ENCODE measurements around the gene MRAP.

The MRAP gene

GRCh38 chr21:32322676-32323075 is 24.0 kb downstream of the MRAP start:
- no peaks in the 10 kb centered on the region for H3K27me3 ChIP-seq (ENCODE audit: low read depth, low read length)
- peaks cover 65 to 67% of the 10 kb centered on the region in 2 donors for H3K36me3 ChIP-seq (ENCODE audit: control insufficient read depth in 1 of 2, insufficient read depth in 2 of 2, low read length in 2 of 2)
- H3K4me1 ChIP-seq (ENCODE audit: control insufficient read depth in 1 of 2, insufficient read depth in 2 of 2, low read length in 2 of 2) = peaks cover 0 to under 1% of the 10 kb centered on the region in 2 donors

GRCh38 chr21:32325706-32326105 is 27.1 kb downstream of the MRAP start:
- Histone ChIP-seq H3K27me3 (ENCODE audit: low read depth, low read length) (no peaks in the 10 kb centered on the region), H3K9me3 (ENCODE audit: control insufficient read depth in 1 of 2, low read length in 2 of 2) (no peaks in the 10 kb centered on the region), H3K4me3 (ENCODE audit: low read depth in 1 of 2, low read length in 2 of 2) (no peak overlapping the region), H3K4me1 (ENCODE audit: control insufficient read depth in 1 of 2, insufficient read depth in 2 of 2, low read length in 2 of 2) (peaks cover 0 to 21% of the 10 kb centered on the region in 2 donors), H3K27ac (ENCODE audit: low read length) (no peak overlapping the region), H3K36me3 (ENCODE audit: control insufficient read depth in 1 of 2, insufficient read depth in 2 of 2, low read length in 2 of 2) (peaks cover 37 to 40% of the 10 kb centered on the region in 2 donors)

More at GRCh38 chr21:32322676-32323075, 24.0 kb downstream of the MRAP start:
- no peaks in the 10 kb centered on the region for H3K9me3 ChIP-seq (ENCODE audit: control insufficient read depth in 1 of 2, low read length in 2 of 2)
- H3K4me3 ChIP-seq (ENCODE audit: low read depth in 1 of 2, low read length in 2 of 2) = no peak overlapping the region
- no peak overlapping the region for H3K27ac ChIP-seq (ENCODE audit: low read length)

DNA sequence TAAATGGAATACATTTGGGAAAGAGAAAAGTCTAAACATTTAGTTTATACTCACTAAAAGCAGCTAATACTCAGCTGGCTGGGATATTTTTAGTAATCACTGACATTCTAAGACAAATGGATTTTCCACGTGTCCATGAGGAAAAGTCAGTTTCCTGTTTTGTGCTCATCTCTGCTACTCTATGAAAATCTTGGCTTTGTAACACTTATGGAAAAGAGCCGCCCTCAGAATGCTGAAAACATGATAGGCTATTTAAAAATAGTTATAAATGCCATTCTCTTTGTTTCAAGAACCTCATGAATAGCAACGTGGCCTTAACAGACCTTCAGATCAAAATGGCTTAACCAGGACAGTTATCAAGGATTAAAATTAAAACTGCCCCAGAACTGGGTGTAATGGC is 29.9 kb downstream of the MRAP start:
- Histone ChIP-seq H3K27me3 (ENCODE audit: low read depth, low read length) (no peaks in the 10 kb centered on the region), H3K27ac (ENCODE audit: low read length) (peak overlapping the region; percentile 71), H3K9me3 (ENCODE audit: control insufficient read depth in 1 of 2, low read length in 2 of 2) (no peaks in the 10 kb centered on the region), H3K4me3 (ENCODE audit: low read depth in 1 of 2, low read length in 2 of 2) (peak overlapping the region in 1 of 2 donors; percentile 9), H3K36me3 (ENCODE audit: control insufficient read depth in 1 of 2, insufficient read depth in 2 of 2, low read length in 2 of 2) (peaks cover 28% of the 10 kb centered on the region in 2 donors), H3K4me1 (ENCODE audit: control insufficient read depth in 1 of 2, insufficient read depth in 2 of 2, low read length in 2 of 2) (peaks cover 0 to 21% of the 10 kb centered on the region in 2 donors)

GRCh38 chr21:32329331-32329730 is 30.7 kb downstream of the MRAP start:
- Histone ChIP-seq H3K4me3 (ENCODE audit: low read depth in 1 of 2, low read length in 2 of 2) (peak overlapping the region in 1 of 2 donors; percentile 9), H3K27ac (ENCODE audit: low read length) (peak overlapping the region; percentile 71), H3K36me3 (ENCODE audit: control insufficient read depth in 1 of 2, insufficient read depth in 2 of 2, low read length in 2 of 2) (peaks cover 28 to 29% of the 10 kb centered on the region in 2 donors)

GRCh38 chr21:32329776-32330175 is 31.1 kb downstream of the MRAP start:
- Histone ChIP-seq H3K4me1 (ENCODE audit: control insufficient read depth in 1 of 2, insufficient read depth in 2 of 2, low read length in 2 of 2) (peaks cover 0 to 21% of the 10 kb centered on the region in 2 donors), H3K27ac (ENCODE audit: low read length) (peak overlapping the region; percentile 71), H3K9me3 (ENCODE audit: control insufficient read depth in 1 of 2, low read length in 2 of 2) (no peaks in the 10 kb centered on the region), H3K4me3 (ENCODE audit: low read depth in 1 of 2, low read length in 2 of 2) (no peak overlapping the region), H3K27me3 (ENCODE audit: low read depth, low read length) (no peaks in the 10 kb centered on the region), H3K36me3 (ENCODE audit: control insufficient read depth in 1 of 2, insufficient read depth in 2 of 2, low read length in 2 of 2) (peaks cover 28% of the 10 kb centered on the region in 2 donors)

More at GRCh38 chr21:32329331-32329730, 30.7 kb downstream of the MRAP start:
- Histone ChIP-seq H3K9me3 (ENCODE audit: control insufficient read depth in 1 of 2, low read length in 2 of 2) (no peaks in the 10 kb centered on the region), H3K4me1 (ENCODE audit: control insufficient read depth in 1 of 2, insufficient read depth in 2 of 2, low read length in 2 of 2) (peaks cover 0 to 21% of the 10 kb centered on the region in 2 donors), H3K27me3 (ENCODE audit: low read depth, low read length) (no peaks in the 10 kb centered on the region)

DNA sequence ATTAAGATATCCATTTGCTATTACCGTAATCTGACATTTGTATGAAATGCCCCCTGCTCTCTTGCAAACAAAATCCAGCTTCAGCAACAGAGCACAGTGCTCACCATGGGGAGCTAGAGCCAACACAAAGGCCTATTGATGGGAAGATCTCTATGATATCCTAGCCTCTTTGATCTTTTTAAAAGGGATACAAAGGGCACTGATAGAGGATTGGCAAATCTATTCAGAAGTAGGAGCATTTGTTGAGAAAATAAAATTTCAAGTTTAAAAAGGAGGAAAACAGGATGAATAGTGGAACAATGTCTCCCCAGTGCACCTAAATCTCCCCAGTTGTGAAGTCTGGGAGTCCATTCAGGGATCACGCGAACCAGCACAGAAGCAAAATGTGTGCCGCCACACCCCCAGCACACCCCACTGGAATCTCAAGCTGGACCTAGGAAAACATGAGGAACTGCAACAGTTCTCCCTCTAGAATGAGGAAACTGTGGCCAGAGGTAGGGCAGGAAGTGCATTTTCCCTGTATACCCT is 32.2 kb downstream of the MRAP start:
- H3K9me3 ChIP-seq (ENCODE audit: control insufficient read depth in 1 of 2, low read length in 2 of 2) = no peaks in the 10 kb centered on the region
- peaks cover 22 to 25% of the 10 kb centered on the region in 2 donors for H3K36me3 ChIP-seq (ENCODE audit: control insufficient read depth in 1 of 2, insufficient read depth in 2 of 2, low read length in 2 of 2)
- no peaks in the 10 kb centered on the region for H3K27me3 ChIP-seq (ENCODE audit: low read depth, low read length)
- no peak overlapping the region for H3K4me3 ChIP-seq (ENCODE audit: low read depth in 1 of 2, low read length in 2 of 2)
- H3K27ac ChIP-seq (ENCODE audit: low read length) = no peak overlapping the region
- peaks cover 0 to 21% of the 10 kb centered on the region in 2 donors for H3K4me1 ChIP-seq (ENCODE audit: control insufficient read depth in 1 of 2, insufficient read depth in 2 of 2, low read length in 2 of 2)

DNA sequence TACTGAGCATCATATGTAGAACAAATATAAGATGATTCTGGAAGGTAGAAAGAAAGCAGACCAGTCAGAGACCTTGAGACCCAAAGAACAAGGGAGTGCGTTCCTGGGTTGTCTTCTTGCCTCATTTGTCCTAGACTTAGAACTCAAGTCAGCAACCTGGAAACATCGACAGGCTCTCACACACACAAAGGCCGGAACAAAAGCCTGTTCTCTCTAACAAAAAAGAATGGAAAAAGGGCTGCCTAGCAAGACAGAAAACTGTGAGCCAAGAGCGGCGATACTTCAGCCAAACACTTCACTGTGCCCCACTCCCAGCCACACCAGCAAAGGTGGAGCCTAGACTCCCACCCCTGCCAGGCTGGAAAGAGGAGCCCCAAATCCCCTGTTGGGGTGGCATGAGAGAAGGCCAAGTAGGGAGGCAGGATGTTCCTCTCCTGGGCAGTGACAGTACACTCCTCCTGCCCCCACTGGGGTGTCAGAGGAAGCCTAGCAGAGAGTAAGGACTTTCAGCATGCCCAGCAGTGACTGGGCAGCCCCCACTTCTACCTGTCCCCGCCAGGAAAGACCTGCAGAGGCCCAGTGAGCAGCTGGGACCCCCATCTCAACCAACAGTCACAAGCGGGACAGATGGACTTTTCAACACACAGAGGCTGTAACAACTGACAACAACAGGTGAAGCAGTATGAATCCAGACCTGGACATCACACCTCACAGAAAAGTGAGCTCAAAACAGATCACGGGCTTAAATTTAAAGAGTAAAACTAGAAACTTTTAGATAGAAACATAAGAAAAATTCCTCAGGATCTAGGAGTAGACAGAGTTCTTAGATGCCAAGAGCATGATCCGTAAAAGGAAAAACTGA is 33.0 kb downstream of the MRAP start:
- peaks cover 0 to 26% of the 10 kb centered on the region in 2 donors for H3K4me1 ChIP-seq (ENCODE audit: control insufficient read depth in 1 of 2, insufficient read depth in 2 of 2, low read length in 2 of 2)
- no peaks in the 10 kb centered on the region for H3K9me3 ChIP-seq (ENCODE audit: control insufficient read depth in 1 of 2, low read length in 2 of 2)
- no peaks in the 10 kb centered on the region for H3K27me3 ChIP-seq (ENCODE audit: low read depth, low read length)
- H3K27ac ChIP-seq (ENCODE audit: low read length) = no peak overlapping the region
- H3K36me3 ChIP-seq (ENCODE audit: control insufficient read depth in 1 of 2, insufficient read depth in 2 of 2, low read length in 2 of 2) = peaks cover 17 to 31% of the 10 kb centered on the region in 2 donors
- no peak overlapping the region for H3K4me3 ChIP-seq (ENCODE audit: low read depth in 1 of 2, low read length in 2 of 2)

- H3K27me3 ChIP-seq (ENCODE audit: low read depth, low read length) = no peaks in the 10 kb centered on the region
- no peak overlapping the region for H3K27ac ChIP-seq (ENCODE audit: low read length)
- H3K9me3 ChIP-seq (ENCODE audit: control insufficient read depth in 1 of 2, low read length in 2 of 2) = no peaks in the 10 kb centered on the region
- peaks cover 17 to 33% of the 10 kb centered on the region in 2 donors for H3K36me3 ChIP-seq (ENCODE audit: control insufficient read depth in 1 of 2, insufficient read depth in 2 of 2, low read length in 2 of 2)
- H3K4me3 ChIP-seq (ENCODE audit: low read depth in 1 of 2, low read length in 2 of 2) = no peak overlapping the region
- peaks cover 0 to 26% of the 10 kb centered on the region in 2 donors for H3K4me1 ChIP-seq (ENCODE audit: control insufficient read depth in 1 of 2, insufficient read depth in 2 of 2, low read length in 2 of 2)
These were observed 33.9 kb downstream of the MRAP start for GRCh38 chr21:32332463-32332951.

GRCh38 chr21:32333953-32334673 is 35.5 kb downstream of the MRAP start:
- Histone ChIP-seq H3K9me3 (ENCODE audit: control insufficient read depth in 1 of 2, low read length in 2 of 2) (no peaks in the 10 kb centered on the region), H3K4me3 (ENCODE audit: low read depth in 1 of 2, low read length in 2 of 2) (no peak overlapping the region), H3K27me3 (ENCODE audit: low read depth, low read length) (no peaks in the 10 kb centered on the region), H3K4me1 (ENCODE audit: control insufficient read depth in 1 of 2, insufficient read depth in 2 of 2, low read length in 2 of 2) (peaks cover 0 to 13% of the 10 kb centered on the region in 2 donors), H3K36me3 (ENCODE audit: control insufficient read depth in 1 of 2, insufficient read depth in 2 of 2, low read length in 2 of 2) (peaks cover 27 to 46% of the 10 kb centered on the region in 2 donors), H3K27ac (ENCODE audit: low read length) (no peak overlapping the region)

DNA sequence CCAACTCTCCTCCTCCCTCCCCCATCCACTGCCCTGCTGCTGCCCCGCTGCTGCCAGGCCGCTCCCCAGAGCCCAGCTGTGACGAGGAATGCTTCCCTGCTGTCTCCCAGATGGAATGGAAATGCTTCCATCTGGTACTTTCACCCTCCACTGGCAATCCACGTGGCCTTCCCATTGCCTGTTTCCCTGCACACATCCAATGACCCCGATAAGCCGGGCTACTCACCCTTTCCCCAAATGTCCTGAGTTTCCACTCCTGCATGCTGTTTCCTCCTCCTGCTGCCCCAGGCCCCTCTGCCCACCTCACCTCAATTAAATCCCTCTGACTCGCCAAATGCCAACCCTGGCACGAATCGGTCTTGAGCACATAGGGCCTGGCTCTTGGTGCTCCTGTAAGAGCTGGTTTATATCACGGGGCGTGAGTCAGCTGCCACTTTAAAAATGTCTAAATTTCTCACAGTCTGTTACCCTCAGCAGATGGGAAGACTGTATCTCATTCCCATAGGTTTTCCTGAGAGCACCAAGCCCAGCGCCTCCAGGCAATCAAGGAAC is 36.4 kb downstream of the MRAP start:
- H3K27ac ChIP-seq (ENCODE audit: low read length) = no peak overlapping the region
- no peaks in the 10 kb centered on the region for H3K9me3 ChIP-seq (ENCODE audit: control insufficient read depth in 1 of 2, low read length in 2 of 2)
- no peaks in the 10 kb centered on the region for H3K27me3 ChIP-seq (ENCODE audit: low read depth, low read length)
- peaks cover 0 to 5% of the 10 kb centered on the region in 2 donors for H3K4me1 ChIP-seq (ENCODE audit: control insufficient read depth in 1 of 2, insufficient read depth in 2 of 2, low read length in 2 of 2)
- H3K36me3 ChIP-seq (ENCODE audit: control insufficient read depth in 1 of 2, insufficient read depth in 2 of 2, low read length in 2 of 2) = peaks cover 31 to 48% of the 10 kb centered on the region in 2 donors
- no peak overlapping the region for H3K4me3 ChIP-seq (ENCODE audit: low read depth in 1 of 2, low read length in 2 of 2)

Data from muscle layer of duodenum (tissue), 2 donors.